ENCODE data around the gene LUZP4.
"Not testable (repeated sequence)": the region's sequence is repeated elsewhere in the genome, so short reads cannot be mapped to it uniquely, and the experiment has no call there.

LUZP4 gene

GRCh38 chrX:115332832-115333231, 43.3 kb downstream of the LUZP4 start:
- no peak for DNase-seq (ENCODE audit: low read depth)
- H3K4me3 ChIP-seq (ENCODE audit: low read depth, low read length), result no peak overlapping the region

GRCh38 chrX:115333446-115333845, 43.9 kb downstream of the LUZP4 start:
- DNase-seq (ENCODE audit: low read depth), result no peak
- no peak overlapping the region for H3K4me3 ChIP-seq (ENCODE audit: low read depth, low read length)

- peak; percentile 80 for DNase-seq (ENCODE audit: low read depth)
These were observed 48.1 kb downstream of the LUZP4 start for GRCh38 chrX:115337491-115338144.

GRCh38 chrX:115339441-115340025, 50.0 kb downstream of the LUZP4 start:
- DNase-seq (ENCODE audit: low read depth), result peak; percentile 76
- no peak overlapping the region for H3K4me3 ChIP-seq (ENCODE audit: low read depth, low read length)

More at GRCh38 chrX:115337491-115338144, 48.1 kb downstream of the LUZP4 start:
- no peak overlapping the region for H3K4me3 ChIP-seq (ENCODE audit: low read depth, low read length)

GRCh38 chrX:115341421-115341820, 51.9 kb downstream of the LUZP4 start:
- H3K4me3 ChIP-seq (ENCODE audit: low read depth, low read length), result no peak overlapping the region
- no peak for DNase-seq (ENCODE audit: low read depth)

GRCh38 chrX:115344885-115345614, 55.5 kb downstream of the LUZP4 start:
- peak; percentile 93 for DNase-seq (ENCODE audit: low read depth)
- no peak overlapping the region for H3K4me3 ChIP-seq (ENCODE audit: low read depth, low read length)

GRCh38 chrX:115345615-115346014, 56.1 kb downstream of the LUZP4 start:
- H3K4me3 ChIP-seq (ENCODE audit: low read depth, low read length), result no peak overlapping the region
- no peak for DNase-seq (ENCODE audit: low read depth)

GRCh38 chrX:115346738-115347137, 57.2 kb downstream of the LUZP4 start:
- DNase-seq (ENCODE audit: low read depth); H3K4me3 ChIP-seq (ENCODE audit: low read depth, low read length): not testable (repeated sequence)

GRCh38 chrX:115348446-115349225, 59.1 kb downstream of the LUZP4 start:
- DNase-seq (ENCODE audit: low read depth), result no peak
- no peak overlapping the region for H3K4me3 ChIP-seq (ENCODE audit: low read depth, low read length)

GRCh38 chrX:115350711-115351381, 61.3 kb downstream of the LUZP4 start:
- no peak for DNase-seq (ENCODE audit: low read depth)

GRCh38 chrX:115356369-115356768, 66.9 kb downstream of the LUZP4 start:
- no peak for DNase-seq (ENCODE audit: low read depth)
- H3K4me3 ChIP-seq (ENCODE audit: low read depth, low read length), result no peak overlapping the region

More at GRCh38 chrX:115350711-115351381, 61.3 kb downstream of the LUZP4 start:
- H3K4me3 ChIP-seq (ENCODE audit: low read depth, low read length), result no peak overlapping the region
